ENCODE data around the gene MAPK1.
"Not testable (repeated sequence)": the region's sequence is repeated elsewhere in the genome, so short reads cannot be mapped to it uniquely, and the experiment has no call there.

The MAPK1 gene

DNA sequence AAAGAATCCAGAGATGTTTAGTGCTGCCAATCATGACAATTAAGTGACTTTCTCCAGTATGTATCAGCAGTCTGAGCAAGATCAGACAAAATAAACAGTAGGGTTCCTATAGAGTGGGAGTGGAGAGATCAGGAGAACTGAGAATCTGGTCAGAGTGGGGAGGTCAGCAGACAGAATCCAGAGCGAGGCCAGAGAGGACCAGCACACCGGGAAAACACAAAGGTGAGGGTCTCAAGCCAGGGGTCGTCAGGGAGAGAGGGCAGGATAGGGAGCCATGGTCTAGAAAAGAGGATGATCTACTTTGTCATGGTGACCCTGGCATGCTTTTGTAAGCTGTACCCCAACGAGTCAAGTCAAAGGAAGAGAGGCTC, 39.2 kb downstream of the MAPK1 start:
- no peak overlapping the region for H3K4me3 Mint-ChIP-seq
- H3K36me3 Mint-ChIP-seq: peaks cover 9 to 26% of the 10 kb centered on the region in 2 donors
- H3K27ac Mint-ChIP-seq: peak overlapping the region; percentile 27

GRCh38 chr22:21827628-21828267, 39.7 kb downstream of the MAPK1 start:
- no peak for DNase-seq
- no peak overlapping the region for H3K4me3 Mint-ChIP-seq
- H3K4me1 Mint-ChIP-seq: peaks cover 48 to 77% of the 10 kb centered on the region in 2 donors
- H3K27me3 Mint-ChIP-seq: no peaks in the 10 kb centered on the region
- H3K9me3 Mint-ChIP-seq: no peaks in the 10 kb centered on the region
- ATAC-seq (replicated peaks): no peak
- H3K36me3 Mint-ChIP-seq: peaks cover 10 to 26% of the 10 kb centered on the region in 2 donors
- H3K27ac Mint-ChIP-seq: peak overlapping the region; percentile 27

More for the DNA sequence above, 39.2 kb downstream of the MAPK1 start:
- ATAC-seq (replicated peaks): no peak
- DNase-seq: no peak
- peaks cover 48 to 77% of the 10 kb centered on the region in 2 donors for H3K4me1 Mint-ChIP-seq
- H3K27me3 Mint-ChIP-seq: no peaks in the 10 kb centered on the region
- H3K9me3 Mint-ChIP-seq: no peaks in the 10 kb centered on the region

DNA sequence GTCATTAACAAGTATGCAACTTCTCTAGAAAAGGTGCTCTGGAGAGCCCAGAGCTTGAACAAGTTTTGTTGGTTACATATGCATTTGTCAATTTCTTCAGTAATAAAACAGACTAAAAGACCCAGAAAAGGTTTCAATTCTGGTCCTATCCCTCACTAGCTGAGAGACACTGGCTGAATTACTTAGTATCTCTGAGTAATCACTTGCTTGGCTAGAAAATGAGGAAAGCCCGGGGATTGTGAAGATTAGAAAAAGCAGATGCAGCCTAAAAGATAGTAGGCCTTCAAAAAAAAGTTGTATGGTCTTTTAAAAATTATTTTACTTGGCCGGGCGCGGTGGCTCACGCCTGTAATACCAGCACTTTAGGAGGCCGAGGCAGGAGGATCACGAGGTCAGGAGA, 41.2 kb downstream of the MAPK1 start:
- Mint-ChIP-seq H3K9me3 (no peaks in the 10 kb centered on the region), H3K27me3 (no peaks in the 10 kb centered on the region), H3K4me3 (no peak overlapping the region), H3K4me1 (peaks cover 45 to 82% of the 10 kb centered on the region in 2 donors), H3K27ac (no peak overlapping the region), H3K36me3 (peaks cover 11 to 20% of the 10 kb centered on the region in 2 donors)
- no peak for ATAC-seq (replicated peaks)
- no peak for DNase-seq

- DNase-seq; H3K9me3 Mint-ChIP-seq; H3K4me3 Mint-ChIP-seq; H3K27me3 Mint-ChIP-seq; ATAC-seq (replicated peaks): not testable (repeated sequence)
- Mint-ChIP-seq H3K27ac (peak overlapping the region; percentile 25), H3K4me1 (peaks cover 45 to 88% of the 10 kb centered on the region in 2 donors), H3K36me3 (peaks cover 11 to 20% of the 10 kb centered on the region in 2 donors)
Observed at GRCh38 chr22:21824962-21825361, 42.5 kb downstream of the MAPK1 start.

DNA sequence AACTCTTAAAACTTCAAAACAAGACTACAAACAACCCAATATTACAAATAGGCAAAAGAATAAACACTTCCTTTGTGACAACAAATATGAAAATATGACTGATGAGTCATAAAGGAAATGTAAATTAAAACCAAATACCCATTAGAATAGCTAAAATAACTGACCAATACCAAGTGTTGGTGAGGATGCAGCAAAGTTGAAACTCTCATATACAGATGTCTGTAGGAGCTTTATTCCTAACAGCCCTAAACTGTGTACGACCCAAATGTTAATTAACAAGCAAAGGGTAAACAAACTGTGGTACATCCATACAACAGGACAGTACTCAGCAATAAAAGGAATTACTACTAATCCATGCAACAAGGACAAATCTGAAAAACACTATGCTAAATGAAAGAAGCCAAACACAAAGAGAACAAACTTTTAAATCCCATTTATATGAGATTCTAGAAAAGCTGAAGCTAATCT, 43.0 kb downstream of the MAPK1 start:
- ATAC-seq (replicated peaks) (no peak), DNase-seq (no peak)
- peaks cover 10 to 18% of the 10 kb centered on the region in 2 donors for H3K36me3 Mint-ChIP-seq
- H3K27me3 Mint-ChIP-seq: no peaks in the 10 kb centered on the region
- no peak overlapping the region for H3K4me3 Mint-ChIP-seq
- peaks cover 41 to 85% of the 10 kb centered on the region in 2 donors for H3K4me1 Mint-ChIP-seq
- H3K27ac Mint-ChIP-seq: peak overlapping the region; percentile 25
- no peaks in the 10 kb centered on the region for H3K9me3 Mint-ChIP-seq

GRCh38 chr22:21823740-21824444, 43.6 kb downstream of the MAPK1 start:
- peaks cover 39 to 85% of the 10 kb centered on the region in 2 donors for H3K4me1 Mint-ChIP-seq

DNA sequence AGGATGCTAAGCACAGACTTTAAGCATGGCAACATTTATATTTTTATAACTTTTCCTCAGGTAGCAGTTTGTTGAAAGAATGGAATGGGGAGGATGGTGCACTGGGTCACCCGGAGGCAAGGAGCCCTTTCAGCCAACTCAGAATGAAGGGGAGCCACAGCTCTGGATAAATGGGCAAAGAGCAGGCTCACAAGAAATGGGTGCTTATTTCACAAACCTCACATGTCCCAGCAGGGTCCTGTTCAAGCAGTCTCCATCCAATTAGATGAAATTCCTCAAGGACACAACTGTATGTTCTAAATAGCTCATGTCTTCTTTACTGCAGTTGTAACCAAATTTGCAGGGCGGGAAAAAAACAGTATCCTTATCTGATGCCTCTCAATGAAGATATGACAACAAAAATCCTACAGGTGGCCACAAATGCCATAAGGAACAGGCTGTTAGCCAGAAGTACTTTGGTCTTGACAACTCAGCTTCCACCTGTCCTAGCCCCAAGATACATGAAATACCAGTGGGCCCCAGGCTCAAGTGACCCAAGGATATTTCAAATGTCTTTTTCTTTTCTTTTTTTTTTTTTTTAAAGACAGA, 48.2 kb downstream of the MAPK1 start:
- ATAC-seq (replicated peaks): no peak
- no peak for DNase-seq
- Mint-ChIP-seq H3K4me3 (no peak overlapping the region), H3K9me3 (no peaks in the 10 kb centered on the region), H3K36me3 (peaks cover 14 to 26% of the 10 kb centered on the region in 2 donors), H3K4me1 (peaks cover 44 to 81% of the 10 kb centered on the region in 2 donors), H3K27ac (peak overlapping the region; percentile 96), H3K27me3 (no peaks in the 10 kb centered on the region)

More at GRCh38 chr22:21823740-21824444, 43.6 kb downstream of the MAPK1 start:
- Mint-ChIP-seq H3K36me3 (peaks cover 7 to 16% of the 10 kb centered on the region in 2 donors), H3K9me3 (no peaks in the 10 kb centered on the region), H3K4me3 (no peak overlapping the region), H3K27me3 (no peaks in the 10 kb centered on the region), H3K27ac (no peak overlapping the region)
- no peak for DNase-seq
- no peak for ATAC-seq (replicated peaks)

GRCh38 chr22:21818487-21819182, 48.8 kb downstream of the MAPK1 start:
- DNase-seq: no peak
- peak overlapping the region in 1 of 2 donors; percentile 63 for H3K4me3 Mint-ChIP-seq
- no peak for ATAC-seq (replicated peaks)

DNA sequence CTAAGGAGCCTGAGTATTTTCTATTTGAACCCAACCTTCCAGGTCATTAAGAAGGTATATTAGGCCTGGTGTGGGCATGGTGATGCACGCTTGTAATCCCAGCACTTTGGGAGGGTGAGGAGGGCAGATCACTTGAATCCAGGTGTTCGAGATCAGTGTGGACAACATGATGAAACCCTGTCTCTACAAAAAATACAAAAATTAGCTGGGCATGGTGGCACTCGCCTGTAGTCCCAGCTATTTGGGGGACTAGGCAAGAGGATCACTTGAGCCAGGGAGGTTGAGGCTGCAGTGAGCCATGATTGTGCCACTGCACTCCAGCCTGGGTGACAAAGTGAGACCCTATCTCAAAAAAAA, 50.0 kb downstream of the MAPK1 start:
- Mint-ChIP-seq H3K36me3 (peaks cover 16 to 34% of the 10 kb centered on the region in 2 donors), H3K27ac (peak overlapping the region; percentile 96), H3K4me3 (peak overlapping the region; percentile 79 to 81), H3K4me1 (peaks cover 46 to 80% of the 10 kb centered on the region in 2 donors)
- not testable (repeated sequence) for DNase-seq; H3K27me3 Mint-ChIP-seq; ATAC-seq (replicated peaks); H3K9me3 Mint-ChIP-seq

More at GRCh38 chr22:21818487-21819182, 48.8 kb downstream of the MAPK1 start:
- Mint-ChIP-seq H3K27ac (peak overlapping the region; percentile 96), H3K27me3 (no peaks in the 10 kb centered on the region), H3K9me3 (no peaks in the 10 kb centered on the region), H3K4me1 (peaks cover 44 to 82% of the 10 kb centered on the region in 2 donors), H3K36me3 (peaks cover 18 to 30% of the 10 kb centered on the region in 2 donors)

DNA sequence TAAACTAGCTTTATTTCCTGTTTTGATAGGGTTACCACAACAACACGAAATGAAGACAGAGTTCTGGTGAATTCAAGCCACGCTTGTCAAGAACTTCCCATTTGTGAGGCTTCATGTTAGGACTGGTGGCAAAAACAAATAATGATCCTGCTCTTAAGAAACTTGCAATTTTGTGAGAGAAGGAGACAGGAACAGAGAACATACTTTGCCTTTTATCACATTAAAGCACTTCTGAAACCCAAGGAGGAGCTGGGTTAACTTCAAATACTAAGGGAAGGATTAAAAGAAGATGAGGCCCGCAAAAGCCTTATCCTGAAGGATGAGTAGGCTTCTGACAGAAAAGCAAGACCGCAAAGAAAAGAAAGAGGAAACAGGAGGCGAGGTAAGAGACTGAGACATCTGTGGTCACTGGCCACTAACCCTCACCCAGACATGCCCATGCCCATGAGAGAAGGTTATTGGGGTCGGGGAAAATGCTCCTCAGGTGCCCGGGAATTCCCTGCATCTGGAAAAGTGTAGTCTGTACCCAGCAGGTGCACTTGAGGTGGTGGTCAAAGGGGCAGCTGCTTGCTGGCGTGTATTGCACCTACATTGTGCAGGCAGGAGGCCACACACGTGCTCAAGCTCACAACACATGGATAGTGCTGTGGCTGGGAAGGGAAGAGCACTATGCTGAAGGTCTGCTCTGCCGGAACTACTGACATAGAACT, 50.5 kb downstream of the MAPK1 start:
- Mint-ChIP-seq H3K27me3 (no peaks in the 10 kb centered on the region), H3K9me3 (peaks cover 0 to 3% of the 10 kb centered on the region in 2 donors), H3K27ac (peak overlapping the region; percentile 96), H3K4me1 (peaks cover 46 to 75% of the 10 kb centered on the region in 2 donors), H3K4me3 (peak overlapping the region; percentile 79 to 81), H3K36me3 (peaks cover 15 to 37% of the 10 kb centered on the region in 2 donors)
- DNase-seq: peak; percentile 53
- ATAC-seq (replicated peaks): peak; percentile 94 to 96

GRCh38 chr22:21816472-21816786, 51.0 kb downstream of the MAPK1 start:
- Mint-ChIP-seq H3K27ac (peak overlapping the region; percentile 96), H3K27me3 (no peaks in the 10 kb centered on the region), H3K4me3 (peak overlapping the region; percentile 79 to 81), H3K9me3 (peaks cover 0 to 3% of the 10 kb centered on the region in 2 donors), H3K36me3 (peaks cover 15 to 36% of the 10 kb centered on the region in 2 donors), H3K4me1 (peaks cover 44 to 75% of the 10 kb centered on the region in 2 donors)
- no peak for DNase-seq
- ATAC-seq (replicated peaks): no peak

GRCh38 chr22:21815958-21816357, 51.5 kb downstream of the MAPK1 start:
- H3K4me3 Mint-ChIP-seq: peak overlapping the region; percentile 41 to 43
- no peaks in the 10 kb centered on the region for H3K27me3 Mint-ChIP-seq
- peak overlapping the region; percentile 96 for H3K27ac Mint-ChIP-seq
- peaks cover 0 to 3% of the 10 kb centered on the region in 2 donors for H3K9me3 Mint-ChIP-seq
- H3K4me1 Mint-ChIP-seq: peaks cover 43 to 74% of the 10 kb centered on the region in 2 donors
- no peak for DNase-seq
- no peak for ATAC-seq (replicated peaks)
- peaks cover 15 to 35% of the 10 kb centered on the region in 2 donors for H3K36me3 Mint-ChIP-seq

DNA sequence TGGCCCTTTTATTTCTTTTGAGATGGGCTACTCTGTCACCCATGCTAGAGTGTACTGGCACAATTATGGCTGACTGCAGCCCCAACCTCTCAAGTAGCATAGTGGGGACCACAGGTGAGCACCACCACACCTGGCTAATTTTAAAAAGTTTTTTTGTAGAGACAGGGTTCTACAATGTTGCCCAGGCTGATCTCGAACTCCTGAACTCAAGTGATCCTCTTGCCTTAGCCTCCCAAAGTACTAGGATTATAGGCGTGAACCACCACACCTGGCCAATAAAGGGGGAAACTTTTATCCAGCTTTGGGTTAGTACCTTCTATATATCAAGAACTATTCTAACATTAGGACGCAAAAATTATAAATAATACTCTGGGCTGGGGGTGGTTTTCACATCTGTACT, 52.1 kb downstream of the MAPK1 start:
- H3K4me3 Mint-ChIP-seq: no peak overlapping the region
- peaks cover 0 to 3% of the 10 kb centered on the region in 2 donors for H3K9me3 Mint-ChIP-seq
- H3K4me1 Mint-ChIP-seq: peaks cover 43 to 78% of the 10 kb centered on the region in 2 donors
- H3K27me3 Mint-ChIP-seq: no peaks in the 10 kb centered on the region
- H3K27ac Mint-ChIP-seq: peak overlapping the region; percentile 96
- H3K36me3 Mint-ChIP-seq: peaks cover 17 to 39% of the 10 kb centered on the region in 2 donors
- ATAC-seq (replicated peaks) (no peak), DNase-seq (no peak)
